ENCODE data around the gene OLAH. TPM values are rescaled to one million over a fixed set of nuclear protein-coding genes. Genes with fewer than 3 reads are reported as not detected.

The OLAH gene
- total RNA-seq, 1 experiment from 2014 or later = not detected

DNA sequence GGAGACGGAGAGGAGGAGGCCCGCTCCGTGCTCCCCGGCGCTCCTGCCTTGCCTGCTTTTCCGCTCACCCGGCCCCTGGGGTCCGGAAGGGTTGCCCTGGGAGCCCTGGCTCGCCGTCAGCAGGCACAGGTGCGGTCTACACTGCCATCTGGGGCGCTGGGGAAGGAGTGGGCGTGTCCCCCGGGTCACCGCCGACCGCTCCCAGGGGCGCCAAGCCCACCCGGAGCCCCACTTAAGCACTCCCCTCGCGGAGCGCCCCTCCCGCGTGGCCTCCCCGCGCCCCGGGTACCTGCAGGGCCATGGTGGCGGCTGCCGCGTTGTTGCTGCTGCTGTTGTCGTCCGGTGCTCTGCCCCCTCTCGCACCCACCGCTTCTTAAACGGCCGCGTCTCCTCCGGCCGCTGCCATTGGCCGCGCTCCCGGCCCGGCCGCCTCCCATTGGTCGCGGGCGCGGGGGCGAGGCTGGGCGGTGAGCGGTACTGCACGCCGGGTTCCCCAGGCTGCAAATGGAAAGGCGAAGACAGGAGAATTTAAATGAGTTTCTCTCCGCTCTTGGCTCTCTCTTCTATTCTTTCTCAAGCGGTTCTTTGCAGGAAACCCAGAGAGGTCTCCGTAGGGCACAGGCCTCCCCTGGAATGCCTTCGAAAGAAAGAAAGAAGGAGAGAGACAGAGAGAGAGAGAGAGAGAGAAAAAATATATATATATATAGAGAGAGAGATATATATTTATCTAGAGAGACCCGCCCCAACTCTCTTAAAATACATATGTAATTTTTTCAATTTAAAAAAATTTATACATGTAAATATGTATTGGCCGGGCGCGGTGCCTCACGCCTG is 44.9 kb downstream of the OLAH start, which contains the start of gene ACBD7:
ACBD7 (minus strand) TSS at position 349 of the 834 bp plus-strand sequence; CDS start at position 301, 48 bp downstream.
- TF ChIP-seq, protein P1, sequence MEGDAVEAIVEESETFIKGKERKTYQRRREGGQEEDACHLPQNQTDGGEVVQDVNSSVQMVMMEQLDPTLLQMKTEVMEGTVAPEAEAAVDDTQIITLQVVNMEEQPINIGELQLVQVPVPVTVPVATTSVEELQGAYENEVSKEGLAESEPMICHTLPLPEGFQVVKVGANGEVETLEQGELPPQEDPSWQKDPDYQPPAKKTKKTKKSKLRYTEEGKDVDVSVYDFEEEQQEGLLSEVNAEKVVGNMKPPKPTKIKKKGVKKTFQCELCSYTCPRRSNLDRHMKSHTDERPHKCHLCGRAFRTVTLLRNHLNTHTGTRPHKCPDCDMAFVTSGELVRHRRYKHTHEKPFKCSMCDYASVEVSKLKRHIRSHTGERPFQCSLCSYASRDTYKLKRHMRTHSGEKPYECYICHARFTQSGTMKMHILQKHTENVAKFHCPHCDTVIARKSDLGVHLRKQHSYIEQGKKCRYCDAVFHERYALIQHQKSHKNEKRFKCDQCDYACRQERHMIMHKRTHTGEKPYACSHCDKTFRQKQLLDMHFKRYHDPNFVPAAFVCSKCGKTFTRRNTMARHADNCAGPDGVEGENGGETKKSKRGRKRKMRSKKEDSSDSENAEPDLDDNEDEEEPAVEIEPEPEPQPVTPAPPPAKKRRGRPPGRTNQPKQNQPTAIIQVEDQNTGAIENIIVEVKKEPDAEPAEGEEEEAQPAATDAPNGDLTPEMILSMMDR (conservative IDR thresholded peaks at IDR 0.05; ENCODE audit: low read depth, low read length) = no peak
- TF ChIP-seq EZH2phosphoT487 (IDR thresholded peaks at IDR 0.05; ENCODE audit: borderline replicate concordance, low read length) = no peak
- no peaks in the 10 kb centered on the region for H3K36me3 ChIP-seq (ENCODE audit: low read depth, low read length)
- peak; percentile 81 for ATAC-seq
- H3K79me2 ChIP-seq (ENCODE audit: low read length) = no peaks in the 10 kb centered on the region
- H3K9me2 ChIP-seq (replicated peaks; ENCODE audit: low read length) = no peaks in the 10 kb centered on the region
- no peaks in the 10 kb centered on the region for H3K9me3 ChIP-seq (ENCODE audit: low read length)
- H3K27me3 ChIP-seq (ENCODE audit: low read length) = no peaks in the 10 kb centered on the region
- no TSS peak for BruUV-seq (replicated peaks)
- H3K9ac ChIP-seq (ENCODE audit: low read length) = no peak within 1 kb of the TSS
- ChIA-PET CTCF (no interaction called here), POLR2A (ENCODE audit: unreplicated experiment) (no interaction called here)
- H3K27ac ChIP-seq (ENCODE audit: low read length) = no peak within 1 kb of the TSS
- H3K4me3 ChIP-seq (ENCODE audit: low read length) = peak within 1 kb of the TSS; percentile 70
- H3K4me1 ChIP-seq (ENCODE audit: insufficient read depth, low read length) = peaks cover 10% of the 10 kb centered on the region; the same call in 1 of the 2 replicates
- intact Hi-C loops (cut with micrococcal nuclease) = loop anchor here (1.0 kb wide), 1 partner anchor 9 kb away; the partner anchor contains the start of gene RPP38
- no peaks in the 10 kb centered on the region for H3F3A ChIP-seq (ENCODE audit: low read length, unreplicated experiment)
- H2AFZ ChIP-seq (ENCODE audit: low read length) = peak within 1 kb of the TSS; percentile 81
- no peaks in the 10 kb centered on the region for H4K20me1 ChIP-seq (ENCODE audit: low read length)
- peak within 1 kb of the TSS; percentile 82 for H3K4me2 ChIP-seq (ENCODE audit: low read length)
- peak; percentile 77 for DNase-seq

DNA sequence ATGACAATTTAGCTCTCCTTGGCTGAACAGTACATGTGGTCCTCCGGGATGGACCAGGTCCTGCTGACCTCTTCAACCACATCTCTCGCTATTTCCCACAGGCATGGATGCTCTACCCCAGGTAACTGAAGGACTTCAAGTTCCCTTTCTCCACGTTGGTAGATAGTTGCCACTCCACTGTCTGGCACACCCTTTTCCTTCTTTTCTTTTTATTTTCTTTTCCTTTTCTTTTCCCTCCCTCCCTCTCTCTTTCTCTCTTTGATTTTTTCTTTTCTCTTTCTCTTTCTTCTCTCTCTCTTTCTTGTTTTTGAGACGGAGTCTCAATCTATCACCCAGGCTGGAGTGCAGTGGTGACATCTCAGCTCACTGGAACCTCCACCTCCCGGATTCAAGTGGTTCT is 47.7 kb downstream of the OLAH start:
- Histone ChIP-seq H3K36me3 (ENCODE audit: low read depth, low read length) (no peaks in the 10 kb centered on the region), H3K9me2 (replicated peaks; ENCODE audit: low read length) (no peaks in the 10 kb centered on the region), H4K20me1 (ENCODE audit: low read length) (no peaks in the 10 kb centered on the region), H3K4me2 (ENCODE audit: low read length) (no peak overlapping the region), H2AFZ (ENCODE audit: low read length) (no peak overlapping the region), H3K9ac (ENCODE audit: low read length) (no peak overlapping the region), H3K4me1 (ENCODE audit: insufficient read depth, low read length) (no peaks in the 10 kb centered on the region), H3K79me2 (ENCODE audit: low read length) (no peaks in the 10 kb centered on the region), H3K27ac (ENCODE audit: low read length) (no peak overlapping the region), H3K27me3 (ENCODE audit: low read length) (no peaks in the 10 kb centered on the region), H3F3A (ENCODE audit: low read length, unreplicated experiment) (no peaks in the 10 kb centered on the region), H3K4me3 (ENCODE audit: low read length) (no peak overlapping the region), H3K9me3 (ENCODE audit: low read length) (no peaks in the 10 kb centered on the region)
- DNase-seq (no peak), ATAC-seq (no peak)
- TF ChIP-seq, protein P1 (conservative IDR thresholded peaks at IDR 0.05; ENCODE audit: low read depth, low read length) = no peak
- TF ChIP-seq EZH2 (IDR thresholded peaks at IDR 0.05; ENCODE audit: low read length, unreplicated experiment) = no peak
- no peak for TF ChIP-seq EZH2phosphoT487 (IDR thresholded peaks at IDR 0.05; ENCODE audit: borderline replicate concordance, low read length)
- intact Hi-C loops (cut with micrococcal nuclease) = no loop called here
- CTCF ChIA-PET = no interaction called here
- no TSS peak for BruUV-seq (replicated peaks)
- POLR2A ChIA-PET (ENCODE audit: unreplicated experiment) = no interaction called here

DNA sequence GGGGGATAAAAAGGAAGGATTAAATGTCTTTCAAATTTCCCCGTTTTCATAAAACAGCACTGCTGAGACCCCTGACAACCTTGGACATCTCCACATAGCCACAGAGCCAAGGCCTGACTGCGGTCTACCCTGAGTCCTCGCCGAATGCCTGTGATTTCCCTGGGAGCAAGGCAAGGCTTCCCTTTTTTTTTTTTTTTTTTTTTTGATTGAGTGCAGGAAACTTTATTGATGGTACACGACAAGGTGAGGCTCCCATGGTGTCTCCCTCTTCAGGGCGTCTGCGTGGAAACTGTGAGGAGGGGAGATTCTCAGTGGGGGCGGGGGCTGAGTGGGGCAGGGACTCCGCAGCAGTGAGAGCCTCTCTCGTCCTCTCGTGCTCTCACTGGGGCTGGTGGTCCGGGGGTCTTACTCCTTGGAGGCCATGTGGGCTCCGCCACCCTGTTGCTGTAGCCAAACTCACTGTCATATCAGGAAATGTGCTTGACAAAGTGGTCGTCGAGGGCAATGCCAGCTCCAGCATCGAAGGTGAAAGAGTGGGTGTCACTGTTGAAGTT is 49.2 kb downstream of the OLAH start:
- intact Hi-C loops (cut with micrococcal nuclease) = no loop called here

More for the DNA sequence above, 49.2 kb downstream of the OLAH start:
- Histone ChIP-seq H2AFZ (ENCODE audit: low read length) (no peak overlapping the region), H3K9ac (ENCODE audit: low read length) (no peak overlapping the region), H3K79me2 (ENCODE audit: low read length) (peaks cover 6% of the 10 kb centered on the region), H3K4me2 (ENCODE audit: low read length) (no peak overlapping the region), H4K20me1 (ENCODE audit: low read length) (no peaks in the 10 kb centered on the region), H3K27ac (ENCODE audit: low read length) (no peak overlapping the region), H3K4me1 (ENCODE audit: insufficient read depth, low read length) (no peaks in the 10 kb centered on the region), H3K9me2 (replicated peaks; ENCODE audit: low read length) (no peaks in the 10 kb centered on the region), H3K9me3 (ENCODE audit: low read length) (no peaks in the 10 kb centered on the region), H3K4me3 (ENCODE audit: low read length) (no peak overlapping the region), H3K36me3 (ENCODE audit: low read depth, low read length) (no peaks in the 10 kb centered on the region), H3F3A (ENCODE audit: low read length, unreplicated experiment) (no peaks in the 10 kb centered on the region), H3K27me3 (ENCODE audit: low read length) (no peaks in the 10 kb centered on the region)
- ATAC-seq = no peak
- no TSS peak for BruUV-seq (replicated peaks)
- no peak for TF ChIP-seq EZH2phosphoT487 (IDR thresholded peaks at IDR 0.05; ENCODE audit: borderline replicate concordance, low read length)
- no peak for TF ChIP-seq EZH2 (IDR thresholded peaks at IDR 0.05; ENCODE audit: low read length, unreplicated experiment)
- TF ChIP-seq, protein P1 (conservative IDR thresholded peaks at IDR 0.05; ENCODE audit: low read depth, low read length) = no peak
- no peak for DNase-seq
- CTCF ChIA-PET = no interaction called here
- POLR2A ChIA-PET (ENCODE audit: unreplicated experiment) = no interaction called here

Data from PC-3 (cell line).